ENCODE data around the gene TACC2.

Gene TACC2

GRCh38 chr10:122140941-122141623 lies 152.1 kb downstream of the TACC2 start:
- Histone ChIP-seq H2BK15ac (replicated peaks; ENCODE audit: low read depth) (no peak overlapping the region), H3K27ac (ENCODE audit: low read depth, low read length) (no peak overlapping the region), H3K79me1 (ENCODE audit: low read length) (peaks cover 9% of the 10 kb centered on the region), H3K56ac (ENCODE audit: low read length) (peak overlapping the region; percentile 35), H3K18ac (ENCODE audit: low read length) (no peak overlapping the region), H3K27me3 (ENCODE audit: insufficient read depth, low read length, poor library complexity) (no peaks in the 10 kb centered on the region), H3K4me1 (ENCODE audit: control insufficient read depth, low read depth, low read length) (no peaks in the 10 kb centered on the region), H3K4me2 (ENCODE audit: low read length) (no peak overlapping the region), H4K5ac (ENCODE audit: low read length) (no peak overlapping the region), H3K9ac (ENCODE audit: low read length) (no peak overlapping the region), H2AK5ac (ENCODE audit: low read length) (no peak overlapping the region), H2BK5ac (ENCODE audit: low read length) (no peak overlapping the region), H2BK120ac (ENCODE audit: low read depth, low read length) (no peak overlapping the region), H3K4ac (ENCODE audit: low read depth, low read length) (no peak overlapping the region), H3K36me3 (ENCODE audit: control insufficient read depth, insufficient read depth, low read length) (no peaks in the 10 kb centered on the region), H3K4me3 (ENCODE audit: low read length) (no peak overlapping the region), H3K79me2 (ENCODE audit: control insufficient read depth, insufficient read depth, low read length) (no peaks in the 10 kb centered on the region), H4K8ac (ENCODE audit: low read depth, low read length) (no peak overlapping the region), H3K23ac (ENCODE audit: low read length) (no peak overlapping the region)
- WGBS (ENCODE audit: extremely low coverage, insufficient coverage, low lambda C conversion rate): no CpG with 5 or more reads among the region's 10 CpGs
- peak; percentile 68 for DNase-seq

- Histone ChIP-seq H3K4me3 (ENCODE audit: low read length) (no peak overlapping the region), H3K36me3 (ENCODE audit: control insufficient read depth, insufficient read depth, low read length) (no peaks in the 10 kb centered on the region), H3K4me2 (ENCODE audit: low read length) (no peak overlapping the region), H2BK5ac (ENCODE audit: low read length) (no peak overlapping the region), H3K27ac (ENCODE audit: low read depth, low read length) (no peak overlapping the region), H3K23ac (ENCODE audit: low read length) (no peak overlapping the region), H3K27me3 (ENCODE audit: insufficient read depth, low read length, poor library complexity) (no peaks in the 10 kb centered on the region), H3K4ac (ENCODE audit: low read depth, low read length) (no peak overlapping the region), H2BK120ac (ENCODE audit: low read depth, low read length) (no peak overlapping the region), H3K4me1 (ENCODE audit: control insufficient read depth, low read depth, low read length) (no peaks in the 10 kb centered on the region), H4K8ac (ENCODE audit: low read depth, low read length) (no peak overlapping the region), H3K56ac (ENCODE audit: low read length) (no peak overlapping the region), H3K79me1 (ENCODE audit: low read length) (peaks cover 8% of the 10 kb centered on the region), H2BK15ac (replicated peaks; ENCODE audit: low read depth) (no peak overlapping the region), H3K79me2 (ENCODE audit: control insufficient read depth, insufficient read depth, low read length) (no peaks in the 10 kb centered on the region), H2AK5ac (ENCODE audit: low read length) (no peak overlapping the region), H3K18ac (ENCODE audit: low read length) (no peak overlapping the region), H4K5ac (ENCODE audit: low read length) (no peak overlapping the region), H3K9ac (ENCODE audit: low read length) (no peak overlapping the region)
- no CpG with 5 or more reads among the region's 15 CpGs for WGBS (ENCODE audit: extremely low coverage, insufficient coverage, low lambda C conversion rate)
- no peak for DNase-seq
Measured at GRCh38 chr10:122141821-122142640, 153.1 kb downstream of the TACC2 start.

DNA sequence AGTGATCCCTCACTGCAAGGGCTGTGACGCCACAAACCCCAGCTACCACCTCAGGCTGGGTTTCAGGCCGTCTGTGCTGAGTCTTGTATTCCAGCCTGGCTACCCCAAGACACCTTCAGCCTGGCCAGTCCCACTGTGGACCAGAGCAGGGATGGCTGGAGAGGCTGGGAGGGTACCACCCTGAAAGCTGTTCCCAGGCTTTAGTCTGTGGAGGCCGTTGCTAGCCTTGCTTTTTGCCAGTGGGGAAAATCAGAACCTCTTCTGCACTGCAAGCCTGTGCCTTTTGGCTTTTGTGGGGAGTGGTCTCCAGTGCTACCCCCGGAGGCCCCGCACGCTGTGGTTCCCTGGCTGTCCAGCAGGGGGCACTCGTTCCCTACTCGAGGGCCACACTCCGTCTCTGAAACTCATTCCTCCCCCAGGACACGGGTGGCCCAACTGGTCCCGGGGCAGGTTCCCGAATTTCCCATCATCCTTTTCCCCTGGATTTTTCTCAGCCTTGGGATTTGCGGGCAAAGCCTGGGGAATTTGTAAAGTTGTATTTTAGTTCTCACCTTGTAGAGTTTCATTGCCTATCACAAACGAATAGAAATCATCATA lies 153.8 kb downstream of the TACC2 start:
- DNase-seq: peak; percentile 56

GRCh38 chr10:122143238-122143841 lies 154.4 kb downstream of the TACC2 start:
- H3K27me3 ChIP-seq (ENCODE audit: insufficient read depth, low read length, poor library complexity): no peaks in the 10 kb centered on the region
- no peak overlapping the region for H3K4me2 ChIP-seq (ENCODE audit: low read length)
- no peak overlapping the region for H3K18ac ChIP-seq (ENCODE audit: low read length)
- no CpG with 5 or more reads among the region's 14 CpGs for WGBS (ENCODE audit: extremely low coverage, insufficient coverage, low lambda C conversion rate)
- peak; percentile 19 for DNase-seq
- no peak overlapping the region for H3K27ac ChIP-seq (ENCODE audit: low read depth, low read length)
- H3K4me3 ChIP-seq (ENCODE audit: low read length): no peak overlapping the region
- peaks cover 1% of the 10 kb centered on the region for H3K4me1 ChIP-seq (ENCODE audit: control insufficient read depth, low read depth, low read length)
- no peaks in the 10 kb centered on the region for H3K36me3 ChIP-seq (ENCODE audit: control insufficient read depth, insufficient read depth, low read length)
- H2BK15ac ChIP-seq (replicated peaks; ENCODE audit: low read depth): no peak overlapping the region
- no peak overlapping the region for H3K9ac ChIP-seq (ENCODE audit: low read length)
- no peak overlapping the region for H2BK5ac ChIP-seq (ENCODE audit: low read length)
- H3K4ac ChIP-seq (ENCODE audit: low read depth, low read length): no peak overlapping the region
- H3K79me1 ChIP-seq (ENCODE audit: low read length): peaks cover 8% of the 10 kb centered on the region
- H3K56ac ChIP-seq (ENCODE audit: low read length): no peak overlapping the region
- H2AK5ac ChIP-seq (ENCODE audit: low read length): no peak overlapping the region
- H3K23ac ChIP-seq (ENCODE audit: low read length): no peak overlapping the region
- no peak overlapping the region for H4K8ac ChIP-seq (ENCODE audit: low read depth, low read length)
- H3K79me2 ChIP-seq (ENCODE audit: control insufficient read depth, insufficient read depth, low read length): no peaks in the 10 kb centered on the region
- H4K5ac ChIP-seq (ENCODE audit: low read length): no peak overlapping the region
- H2BK120ac ChIP-seq (ENCODE audit: low read depth, low read length): no peak overlapping the region

More for the DNA sequence above, 153.8 kb downstream of the TACC2 start:
- no peak overlapping the region for H2BK15ac ChIP-seq (replicated peaks; ENCODE audit: low read depth)
- H3K79me2 ChIP-seq (ENCODE audit: control insufficient read depth, insufficient read depth, low read length): no peaks in the 10 kb centered on the region
- no peak overlapping the region for H4K5ac ChIP-seq (ENCODE audit: low read length)
- H2BK5ac ChIP-seq (ENCODE audit: low read length): no peak overlapping the region
- no peak overlapping the region for H2AK5ac ChIP-seq (ENCODE audit: low read length)
- WGBS (ENCODE audit: extremely low coverage, insufficient coverage, low lambda C conversion rate): no CpG with 5 or more reads among the region's 14 CpGs
- H4K8ac ChIP-seq (ENCODE audit: low read depth, low read length): no peak overlapping the region
- no peak overlapping the region for H3K23ac ChIP-seq (ENCODE audit: low read length)
- no peak overlapping the region for H3K9ac ChIP-seq (ENCODE audit: low read length)
- H3K27me3 ChIP-seq (ENCODE audit: insufficient read depth, low read length, poor library complexity): no peaks in the 10 kb centered on the region
- no peak overlapping the region for H3K18ac ChIP-seq (ENCODE audit: low read length)
- H3K4ac ChIP-seq (ENCODE audit: low read depth, low read length): no peak overlapping the region
- no peak overlapping the region for H3K4me3 ChIP-seq (ENCODE audit: low read length)
- no peak overlapping the region for H3K56ac ChIP-seq (ENCODE audit: low read length)
- H3K79me1 ChIP-seq (ENCODE audit: low read length): peaks cover 8% of the 10 kb centered on the region
- H3K36me3 ChIP-seq (ENCODE audit: control insufficient read depth, insufficient read depth, low read length): no peaks in the 10 kb centered on the region
- no peak overlapping the region for H2BK120ac ChIP-seq (ENCODE audit: low read depth, low read length)
- H3K4me1 ChIP-seq (ENCODE audit: control insufficient read depth, low read depth, low read length): no peaks in the 10 kb centered on the region
- no peak overlapping the region for H3K4me2 ChIP-seq (ENCODE audit: low read length)
- H3K27ac ChIP-seq (ENCODE audit: low read depth, low read length): no peak overlapping the region

DNA sequence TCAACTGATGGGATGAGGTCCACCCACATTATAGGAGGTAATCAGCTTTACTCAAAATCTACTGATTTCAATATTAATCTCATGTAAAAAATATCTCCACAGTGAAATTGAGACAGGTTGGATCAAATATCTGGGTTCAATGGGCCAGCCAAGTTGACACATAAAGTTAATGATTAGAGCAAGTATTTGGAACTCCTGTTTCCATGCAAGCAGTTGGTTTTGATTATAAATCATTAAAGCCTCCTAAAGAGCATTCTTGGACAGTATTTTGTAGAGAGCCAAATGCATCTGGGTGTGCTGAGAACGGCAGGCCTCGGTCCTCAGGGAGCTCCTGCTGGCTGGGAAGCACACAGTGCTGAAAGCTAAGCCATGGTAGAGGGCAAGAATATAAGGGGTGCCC lies 155.2 kb downstream of the TACC2 start:
- no peak overlapping the region for H3K23ac ChIP-seq (ENCODE audit: low read length)
- H3K36me3 ChIP-seq (ENCODE audit: control insufficient read depth, insufficient read depth, low read length): no peaks in the 10 kb centered on the region
- H3K9ac ChIP-seq (ENCODE audit: low read length): no peak overlapping the region
- no peak for DNase-seq
- H3K27me3 ChIP-seq (ENCODE audit: insufficient read depth, low read length, poor library complexity): no peaks in the 10 kb centered on the region
- H3K4me3 ChIP-seq (ENCODE audit: low read length): no peak overlapping the region
- no peak overlapping the region for H2AK5ac ChIP-seq (ENCODE audit: low read length)
- H4K8ac ChIP-seq (ENCODE audit: low read depth, low read length): no peak overlapping the region
- H3K4ac ChIP-seq (ENCODE audit: low read depth, low read length): no peak overlapping the region
- no peak overlapping the region for H2BK15ac ChIP-seq (replicated peaks; ENCODE audit: low read depth)
- no peak overlapping the region for H3K27ac ChIP-seq (ENCODE audit: low read depth, low read length)
- no peak overlapping the region for H3K18ac ChIP-seq (ENCODE audit: low read length)
- no peaks in the 10 kb centered on the region for H3K79me2 ChIP-seq (ENCODE audit: control insufficient read depth, insufficient read depth, low read length)
- WGBS (ENCODE audit: extremely low coverage, insufficient coverage, low lambda C conversion rate): no CpG with 5 or more reads among the region's 2 CpGs
- H3K4me2 ChIP-seq (ENCODE audit: low read length): no peak overlapping the region
- no peak overlapping the region for H2BK5ac ChIP-seq (ENCODE audit: low read length)
- peaks cover 4% of the 10 kb centered on the region for H3K4me1 ChIP-seq (ENCODE audit: control insufficient read depth, low read depth, low read length)
- H4K5ac ChIP-seq (ENCODE audit: low read length): no peak overlapping the region
- H2BK120ac ChIP-seq (ENCODE audit: low read depth, low read length): no peak overlapping the region
- H3K56ac ChIP-seq (ENCODE audit: low read length): no peak overlapping the region
- H3K79me1 ChIP-seq (ENCODE audit: low read length): peaks cover 8% of the 10 kb centered on the region

Data from mesendoderm (in vitro differentiated cells).